IMR-90 (cell line): ENCODE measurements around the gene PTCD1.

ENCODE experiments used
- CEBPB ChIP-seq: IDR thresholded peaks from 2 replicates; pipeline ENCODE4 v1.6.1; 2012; ENCODE audit warnings: low read depth, low read length, improper control_type of control experiment
- CTCF ChIP-seq: conservative IDR thresholded peaks from 2 replicates; pipeline ENCODE4 v1.5.1; 2012; ENCODE audit warnings: mild to moderate bottlenecking, low read depth, low read length, improper control_type of control experiment
- ELK1 ChIP-seq: fragments of 150-350 bp; IDR thresholded peaks from 2 replicates; pipeline ENCODE4 v1.6.1; 2016; ENCODE audit warnings: low read depth, mild to moderate bottlenecking, low read length, moderate library complexity, borderline replicate concordance
- MXI1 ChIP-seq: IDR thresholded peaks from 2 replicates; pipeline ENCODE4 v1.6.1; 2012; ENCODE audit warnings: low read depth, mild to moderate bottlenecking, low read length, moderate library complexity, borderline replicate concordance
- POLR2A ChIP-seq: IDR thresholded peaks from 2 replicates; pipeline ENCODE4 v1.6.1; 2012; ENCODE audit warnings: mild to moderate bottlenecking, low read depth, low read length
- RFX5 ChIP-seq: IDR thresholded peaks from 2 replicates; pipeline ENCODE4 v1.8.0; 2012; ENCODE audit warnings: low read depth, mild to moderate bottlenecking, low read length, moderate library complexity
- SMC3 ChIP-seq: fragments of 150-350 bp; IDR thresholded peaks from 2 replicates; pipeline ENCODE4 v1.6.1; 2016; ENCODE audit warnings: low read depth, mild to moderate bottlenecking, antibody characterized with exemption, low read length, moderate library complexity
- USF2 ChIP-seq: fragments of 150-350 bp; IDR thresholded peaks from 2 replicates; pipeline ENCODE4 v1.6.1; 2017; ENCODE audit warnings: mild to moderate bottlenecking, antibody characterized with exemption, low read length, low read depth

GRCh38 chr7:99393355-99394187 lies 45.0 kb downstream of the PTCD1 start:
- TF ChIP-seq CTCF, result no peak
- no peak for TF ChIP-seq POLR2A
- no peak for TF ChIP-seq RFX5
- TF ChIP-seq ELK1, result no peak
- TF ChIP-seq USF2, result peak; percentile 73
- no peak for TF ChIP-seq MXI1
- TF ChIP-seq SMC3, result no peak
- no peak for TF ChIP-seq CEBPB
